K562 (cell line): ENCODE measurements around the gene KIF17. TPM values are rescaled to one million over a fixed set of nuclear protein-coding genes. Genes with fewer than 3 reads are reported as not detected.

Experiments
- DPF2 ChIP-seq: fragments of 450-650 bp; IDR thresholded peaks from 2 replicates; pipeline ENCODE4 v1.6.1; 2016
- FOXK1 ChIP-seq: sonication (generic); formaldehyde crosslinking; IDR thresholded peaks from 2 replicates; pipeline ENCODE4 v1.8.0; 2022; ENCODE audit warnings: missing genetic modification reagents, mild to moderate bottlenecking, borderline replicate concordance
- FOXP1 ChIP-seq: sonication (generic); formaldehyde crosslinking; IDR thresholded peaks from 2 replicates; pipeline ENCODE4 v1.8.0; 2022; ENCODE audit warnings: mild to moderate bottlenecking, missing genetic modification reagents
- FOXP4 ChIP-seq: sonication (generic); formaldehyde crosslinking; IDR thresholded peaks from 2 replicates; pipeline ENCODE4 v1.8.0; 2022; ENCODE audit warnings: mild to moderate bottlenecking, missing genetic modification reagents, borderline replicate concordance
- FUS ChIP-seq: fragments of 200-400 bp; formaldehyde crosslinking; optimal IDR thresholded peaks from 2 replicates; pipeline ENCODE3; 2017; ENCODE audit warnings: low read depth, low read length
- JUN ChIP-seq, 2 experiments: sonication (generic) in 1 of 2; formaldehyde crosslinking in 1 of 2; IDR thresholded peaks; 2 replicates each; pipeline versions ENCODE4 v1.6.1 to v1.8.0; 2012 to 2022; ENCODE audit warnings: borderline replicate concordance in 2 of 2, mild to moderate bottlenecking in 2 of 2, improper control_type of control experiment in 1 of 2, low read depth in 1 of 2, low read length in 1 of 2, missing genetic modification reagents in 1 of 2
- NRF1 ChIP-seq, 2 experiments: fragments of 450-650 bp; IDR thresholded peaks in 1 of 2; conservative IDR thresholded peaks in 1 of 2; 2 replicates each; pipeline ENCODE4 v1.6.1; 2014; ENCODE audit warnings: mild to moderate bottlenecking in 2 of 2
- POLR2G ChIP-seq: fragments of 200-400 bp; formaldehyde crosslinking; IDR thresholded peaks from 2 replicates; pipeline ENCODE4 v1.6.1; 2017; ENCODE audit warnings: low read depth, mild to moderate bottlenecking, antibody characterized with exemption, low read length, moderate library complexity
- PRPF4 ChIP-seq: fragments of 200-400 bp; formaldehyde crosslinking; IDR thresholded peaks from one replicate; pipeline ENCODE4 v1.6.1; 2017; ENCODE audit warnings: low read length, low read depth, mild to moderate bottlenecking; ENCODE audit not compliant: insufficient read depth, poor library complexity, severe bottlenecking
- RAD21 ChIP-seq, 2 experiments: fragments of 250-450 bp in 1 of 2; fragments of 450-650 bp in 1 of 2; sonication (Bioruptor Pico) in 1 of 2; formaldehyde crosslinking in 1 of 2; IDR thresholded peaks in 1 of 2; conservative IDR thresholded peaks in 1 of 2; 2 replicates each; pipeline versions ENCODE4 v1.4.0 to v1.8.0; 2020 to 2022; ENCODE audit warnings: mild to moderate bottlenecking in 2 of 2, moderate library complexity in 1 of 2
- RCOR1 ChIP-seq, 2 experiments: IDR thresholded peaks; 2 replicates each; pipeline ENCODE4 v1.6.1; 2012; ENCODE audit warnings: low read depth in 2 of 2, low read length in 2 of 2, borderline replicate concordance in 1 of 2, improper control_type of control experiment in 1 of 2
- SP2 ChIP-seq: IDR thresholded peaks from 2 replicates; pipeline ENCODE4 v1.6.1; 2011; ENCODE audit warnings: mild to moderate bottlenecking, low read depth, low read length, moderate library complexity; ENCODE audit not compliant: poor library complexity, severe bottlenecking; ENCODE audit errors: extremely low read depth
- THRA ChIP-seq: fragments of 450-650 bp; IDR thresholded peaks from 2 replicates; pipeline ENCODE4 v1.6.1; 2017; ENCODE audit warnings: mild to moderate bottlenecking, moderate library complexity
- THRAP3 ChIP-seq: fragments of 450-650 bp; IDR thresholded peaks from 2 replicates; pipeline ENCODE4 v1.6.1; 2016; ENCODE audit warnings: mild to moderate bottlenecking, inconsistent platforms, borderline replicate concordance
- ZBTB1 ChIP-seq: sonication (generic); formaldehyde crosslinking; IDR thresholded peaks from 2 replicates; pipeline ENCODE4 v1.8.1; 2023; ENCODE audit warnings: missing genetic modification reagents, low read depth, mild to moderate bottlenecking, borderline replicate concordance
- ZBTB43 ChIP-seq: sonication (generic); formaldehyde crosslinking; IDR thresholded peaks from 2 replicates; pipeline ENCODE4 v1.8.0; 2023; ENCODE audit warnings: mild to moderate bottlenecking, missing genetic modification reagents
- ZNF175 ChIP-seq: fragments of 200-800 bp; sonication (Bioruptor generic); IDR thresholded peaks from 2 replicates; pipeline ENCODE4 v1.6.1; 2016; ENCODE audit warnings: low read depth, mild to moderate bottlenecking, missing genetic modification characterization, missing compliant biosample characterization
- ZNF224 ChIP-seq: sonication (generic); formaldehyde crosslinking; IDR thresholded peaks from 2 replicates; pipeline ENCODE4 v1.8.0; 2022; ENCODE audit warnings: mild to moderate bottlenecking, missing genetic modification reagents
- ZNF274 ChIP-seq: IDR thresholded peaks from 2 replicates; pipeline ENCODE4 v1.6.1; 2011; ENCODE audit warnings: low read depth, mild to moderate bottlenecking, low read length, moderate library complexity, borderline replicate concordance
- ZNF316 ChIP-seq: fragments of 450-650 bp; IDR thresholded peaks from 2 replicates; pipeline ENCODE4 v1.6.1; 2016
- ZNF696 ChIP-seq: fragments of 250-450 bp; sonication (Bioruptor Pico); conservative IDR thresholded peaks from 2 replicates; pipeline ENCODE4 v1.4.0; 2020; ENCODE audit warnings: mild to moderate bottlenecking, moderate library complexity
- ZNF75A ChIP-seq: fragments of 450-650 bp; formaldehyde crosslinking; IDR thresholded peaks from 2 replicates; pipeline ENCODE4 v1.4.0; 2020; ENCODE audit warnings: mild to moderate bottlenecking
- polyA plus RNA-seq, 8 experiments: library from polyadenylated mRNA; depleted of rRNA in 4 of 8; stranded (reverse) in 5 of 8; unstranded in 3 of 8; fragments of >200 nt; fragmentation: Nextera tagmentation in 2 of 8; fragmentation: Illumina TruSeq in 1 of 8; extraction: Ambion mirVana in 2 of 8; extraction: Trizol in 1 of 8; gene quantifications; 2 replicates each; pipeline versions ENCODE4 v1.2.1 to v1.2.3, GENCODE V29; 2011 to 2014; ENCODE audit warnings: inconsistent platforms in 1 of 8, missing spikeins in 1 of 8
- total RNA-seq, 7 experiments: library from RNA; depleted of rRNA in 6 of 7; stranded (reverse); fragments of >200 nt in 6 of 7; fragmentation: Illumina TruSeq in 2 of 7; extraction: Trizol in 2 of 7; gene quantifications; 2 replicates each; pipeline versions ENCODE4 v1.2.1 to v1.2.3, GENCODE V29; 2011 to 2021; ENCODE audit warnings: low replicate concordance in 1 of 7

The KIF17 gene
- total and polyA plus RNA-seq, 9 of the 15 experiments (the other 6 are each of a cell fraction or from before 2014, with no cell fraction given), result 0.04 to 0.47 (median 0.18) TPM; not detected in 5

- peak; percentile 76 for TF ChIP-seq JUN (IDR thresholded peaks at IDR 0.05; ENCODE audit: borderline replicate concordance, low read depth, low read length)
- no peak for TF ChIP-seq JUN (CRISPR knock-in tag; IDR thresholded peaks at IDR 0.05; ENCODE audit: borderline replicate concordance)
- no peak for TF ChIP-seq FOXK1 (CRISPR knock-in tag)
- 0 out of 2 replicates have a peak, but pooled peaks have one; percentile 25 for TF ChIP-seq ZBTB43 (CRISPR knock-in tag)
- TF ChIP-seq ZNF175 (CRISPR knock-in tag), result peak; percentile 89; the same call in 1 of the 2 replicates
- no peak for TF ChIP-seq ZBTB1 (CRISPR knock-in tag)
- peak; percentile 44; the same call in 1 of the 2 replicates for TF ChIP-seq DPF2
- no peak for TF ChIP-seq ZNF274
- no peak for TF ChIP-seq ZNF316
- peak; percentile 61 to 66 for TF ChIP-seq NRF1 (conservative IDR thresholded peaks at IDR 0.05 in 1 of 2, IDR thresholded peaks at IDR 0.05 in 1 of 2)
- TF ChIP-seq ZNF75A (CRISPR knock-in tag), result no peak
- no peak for TF ChIP-seq PRPF4
- TF ChIP-seq THRAP3, result no peak
- TF ChIP-seq THRA, result no peak
- peak; percentile 33; the same call in 1 of the 2 replicates for TF ChIP-seq FOXP4
- no peak for TF ChIP-seq ZNF224
- TF ChIP-seq FUS, result no peak
- peak; percentile 48; the same call in 1 of the 2 replicates for TF ChIP-seq POLR2G
- peak; percentile 53 to 55 for TF ChIP-seq RAD21 (CRISPR knock-in tag; conservative IDR thresholded peaks at IDR 0.05 in 1 of 2, IDR thresholded peaks at IDR 0.05 in 1 of 2)
- no peak for TF ChIP-seq FOXP1
- TF ChIP-seq ZNF696 (CRISPR knock-in tag), result no peak
- TF ChIP-seq RCOR1 (IDR thresholded peaks at IDR 0.05; ENCODE audit: borderline replicate concordance in 1 of 2, low read depth in 2 of 2, low read length in 2 of 2), result peak in 1 of 2 experiments; percentile 41; a peak in 1 of 4 replicates
- no peak for TF ChIP-seq SP2
Measured at GRCh38 chr1:20732588-20733359, 15.0 kb upstream of the KIF17 start, which contains the start of gene SH2D5 (continued).
